K562 (cell line): ENCODE results near the gene PIH1D1. TPM values are rescaled to one million over a fixed set of nuclear protein-coding genes. Genes with fewer than 3 reads are reported as not detected.

Experiments
- BCL6 ChIP-seq: fragments of 250-450 bp; sonication (Bioruptor Pico); IDR thresholded peaks from 2 replicates; pipeline ENCODE4 v1.4.0; 2020
- BCOR ChIP-seq: fragments of 450-650 bp; IDR thresholded peaks from 2 replicates; pipeline ENCODE4 v1.6.1; 2016
- CAMTA2 ChIP-seq: fragments of 250-450 bp; sonication (Bioruptor Pico); conservative IDR thresholded peaks from 2 replicates; pipeline ENCODE4 v1.5.1; 2022
- GTF2A2 ChIP-seq: IDR thresholded peaks from 2 replicates; pipeline ENCODE4 v1.6.1; 2016; ENCODE audit warnings: mild to moderate bottlenecking, missing genetic modification characterization, missing compliant biosample characterization
- ILK ChIP-seq: fragments of 450-650 bp; IDR thresholded peaks from 2 replicates; pipeline ENCODE4 v1.6.1; 2016; ENCODE audit warnings: missing genetic modification characterization, low read depth, mild to moderate bottlenecking, missing compliant biosample characterization, moderate library complexity, borderline replicate concordance
- KAT2B ChIP-seq: IDR thresholded peaks from one replicate; pipeline ENCODE4 v1.6.1; 2012; ENCODE audit warnings: low read depth, mild to moderate bottlenecking, control low read depth, inconsistent platforms, low read length, moderate library complexity
- MECOM ChIP-seq: fragments of 250-450 bp; sonication (Bioruptor Pico); IDR thresholded peaks from 2 replicates; pipeline ENCODE4 v1.8.0; 2022; ENCODE audit warnings: inconsistent platforms
- MYBL2 ChIP-seq, 2 experiments: fragments of 450-650 bp in 1 of 2; sonication (generic) in 1 of 2; formaldehyde crosslinking in 1 of 2; IDR thresholded peaks; 2 replicates each; pipeline versions ENCODE4 v1.6.1 to v1.8.1; 2017 to 2022; ENCODE audit warnings: borderline replicate concordance in 1 of 2, inconsistent platforms in 1 of 2, low read depth in 1 of 2, mild to moderate bottlenecking in 1 of 2, missing genetic modification reagents in 1 of 2, moderate library complexity in 1 of 2
- NCOR1 ChIP-seq: fragments of 450-650 bp; IDR thresholded peaks from 2 replicates; pipeline ENCODE4 v1.6.1; 2016; ENCODE audit warnings: mild to moderate bottlenecking, moderate library complexity
- RFX1 ChIP-seq: fragments of 450-650 bp; IDR thresholded peaks from 2 replicates; pipeline ENCODE4 v1.6.1; 2016; ENCODE audit warnings: mild to moderate bottlenecking, moderate library complexity
- SMAD3 ChIP-seq: fragments of 450-650 bp; formaldehyde crosslinking; conservative IDR thresholded peaks from 2 replicates; pipeline ENCODE4 v1.4.0; 2020; ENCODE audit warnings: mild to moderate bottlenecking
- SPI1 ChIP-seq: IDR thresholded peaks from 2 replicates; pipeline ENCODE4 v1.6.1; 2011; ENCODE audit warnings: low read depth, low read length, control low read depth, borderline replicate concordance
- STAT5A ChIP-seq: IDR thresholded peaks from 2 replicates; pipeline ENCODE4 v1.6.1; 2012; ENCODE audit warnings: low read length, inconsistent platforms, borderline replicate concordance
- TAF1 ChIP-seq: IDR thresholded peaks from 2 replicates; pipeline ENCODE4 v1.6.1; 2011; ENCODE audit warnings: mild to moderate bottlenecking, low read length, moderate library complexity; ENCODE audit not compliant: insufficient read depth, control insufficient read depth, severe bottlenecking; ENCODE audit errors: extremely low read depth
- UBTF ChIP-seq, 2 experiments: IDR thresholded peaks; 2 replicates each; pipeline ENCODE4 v1.6.1; 2012; ENCODE audit warnings: improper control_type of control experiment in 2 of 2, low read depth in 2 of 2, low read length in 2 of 2, borderline replicate concordance in 1 of 2
- ZC3H8 ChIP-seq: fragments of 450-650 bp; IDR thresholded peaks from 2 replicates; pipeline ENCODE4 v1.6.1; 2017
- ZNF124 ChIP-seq: sonication (generic); formaldehyde crosslinking; IDR thresholded peaks from 2 replicates; pipeline ENCODE4 v1.8.1; 2022; ENCODE audit warnings: missing genetic modification reagents
- ZNF253 ChIP-seq: fragments of 250-450 bp; sonication (Bioruptor Pico); conservative IDR thresholded peaks from 2 replicates; pipeline ENCODE4 v1.6.1; 2021; ENCODE audit warnings: mild to moderate bottlenecking
- ZNF589 ChIP-seq: fragments of 200-800 bp; sonication (Bioruptor generic); IDR thresholded peaks from 2 replicates; pipeline ENCODE4 v1.6.1; 2016; ENCODE audit warnings: low read depth, missing genetic modification characterization, missing compliant biosample characterization
- polyA plus RNA-seq, 8 experiments: library from polyadenylated mRNA; depleted of rRNA in 4 of 8; stranded (reverse) in 5 of 8; unstranded in 3 of 8; fragments of >200 nt; fragmentation: Nextera tagmentation in 2 of 8; fragmentation: Illumina TruSeq in 1 of 8; extraction: Ambion mirVana in 2 of 8; extraction: Trizol in 1 of 8; gene quantifications; 2 replicates each; pipeline versions ENCODE4 v1.2.1 to v1.2.3, GENCODE V29; 2011 to 2014; ENCODE audit warnings: inconsistent platforms in 1 of 8, missing spikeins in 1 of 8
- total RNA-seq, 7 experiments: library from RNA; depleted of rRNA in 6 of 7; stranded (reverse); fragments of >200 nt in 6 of 7; fragmentation: Illumina TruSeq in 2 of 7; extraction: Trizol in 2 of 7; gene quantifications; 2 replicates each; pipeline versions ENCODE4 v1.2.1 to v1.2.3, GENCODE V29; 2011 to 2021; ENCODE audit warnings: low replicate concordance in 1 of 7
- TF ChIP-seq, protein P1 (sequence below): IDR thresholded peaks from 2 replicates; pipeline ENCODE4 v1.6.1; 2016; ENCODE audit warnings: missing genetic modification characterization, missing compliant biosample characterization
- TF ChIP-seq, protein P2 (sequence below): fragments of 450-650 bp; IDR thresholded peaks from 2 replicates; pipeline ENCODE4 v1.6.1; 2017; ENCODE audit warnings: antibody characterized with exemption
- TF ChIP-seq, protein P3 (sequence below): fragments of 450-650 bp; IDR thresholded peaks from 2 replicates; pipeline ENCODE4 v1.6.1; 2016; ENCODE audit warnings: antibody characterized with exemption

The PIH1D1 gene
- total and polyA plus RNA-seq, 9 of the 15 experiments (the other 6 are each of a cell fraction or from before 2014, with no cell fraction given) = 26.5 to 224 (median 137) TPM

- no peak for TF ChIP-seq KAT2B
- TF ChIP-seq, protein P1, sequence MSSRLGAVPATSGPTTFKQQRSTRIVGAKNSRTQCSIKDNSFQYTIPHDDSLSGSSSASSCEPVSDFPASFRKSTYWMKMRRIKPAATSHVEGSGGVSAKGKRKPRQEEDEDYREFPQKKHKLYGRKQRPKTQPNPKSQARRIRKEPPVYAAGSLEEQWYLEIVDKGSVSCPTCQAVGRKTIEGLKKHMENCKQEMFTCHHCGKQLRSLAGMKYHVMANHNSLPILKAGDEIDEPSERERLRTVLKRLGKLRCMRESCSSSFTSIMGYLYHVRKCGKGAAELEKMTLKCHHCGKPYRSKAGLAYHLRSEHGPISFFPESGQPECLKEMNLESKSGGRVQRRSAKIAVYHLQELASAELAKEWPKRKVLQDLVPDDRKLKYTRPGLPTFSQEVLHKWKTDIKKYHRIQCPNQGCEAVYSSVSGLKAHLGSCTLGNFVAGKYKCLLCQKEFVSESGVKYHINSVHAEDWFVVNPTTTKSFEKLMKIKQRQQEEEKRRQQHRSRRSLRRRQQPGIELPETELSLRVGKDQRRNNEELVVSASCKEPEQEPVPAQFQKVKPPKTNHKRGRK (tag) = no peak
- TF ChIP-seq BCL6 (CRISPR knock-in tag) = no peak
- no peak for TF ChIP-seq TAF1
- no peak for TF ChIP-seq ZNF253 (CRISPR knock-in tag)
- 0 out of 4 replicates have a peak, but pooled peaks of 1 of the 2 experiments have one; percentile 8 for TF ChIP-seq UBTF (IDR thresholded peaks at IDR 0.05; ENCODE audit: borderline replicate concordance in 1 of 2, low read depth in 2 of 2, low read length in 2 of 2)
- no peak for TF ChIP-seq ILK (tag)
- no peak for TF ChIP-seq ZC3H8
- no peak for TF ChIP-seq ZNF589 (CRISPR knock-in tag)
- no peak for TF ChIP-seq SPI1
- no peak for TF ChIP-seq ZNF124
- TF ChIP-seq STAT5A = no peak
- TF ChIP-seq BCOR = no peak
- TF ChIP-seq MYBL2 (IDR thresholded peaks at IDR 0.05; ENCODE audit: low read depth) = no peak
- TF ChIP-seq MYBL2 (CRISPR knock-in tag; IDR thresholded peaks at IDR 0.05; ENCODE audit: borderline replicate concordance) = no peak
- no peak for TF ChIP-seq MECOM
- TF ChIP-seq, protein P2, sequence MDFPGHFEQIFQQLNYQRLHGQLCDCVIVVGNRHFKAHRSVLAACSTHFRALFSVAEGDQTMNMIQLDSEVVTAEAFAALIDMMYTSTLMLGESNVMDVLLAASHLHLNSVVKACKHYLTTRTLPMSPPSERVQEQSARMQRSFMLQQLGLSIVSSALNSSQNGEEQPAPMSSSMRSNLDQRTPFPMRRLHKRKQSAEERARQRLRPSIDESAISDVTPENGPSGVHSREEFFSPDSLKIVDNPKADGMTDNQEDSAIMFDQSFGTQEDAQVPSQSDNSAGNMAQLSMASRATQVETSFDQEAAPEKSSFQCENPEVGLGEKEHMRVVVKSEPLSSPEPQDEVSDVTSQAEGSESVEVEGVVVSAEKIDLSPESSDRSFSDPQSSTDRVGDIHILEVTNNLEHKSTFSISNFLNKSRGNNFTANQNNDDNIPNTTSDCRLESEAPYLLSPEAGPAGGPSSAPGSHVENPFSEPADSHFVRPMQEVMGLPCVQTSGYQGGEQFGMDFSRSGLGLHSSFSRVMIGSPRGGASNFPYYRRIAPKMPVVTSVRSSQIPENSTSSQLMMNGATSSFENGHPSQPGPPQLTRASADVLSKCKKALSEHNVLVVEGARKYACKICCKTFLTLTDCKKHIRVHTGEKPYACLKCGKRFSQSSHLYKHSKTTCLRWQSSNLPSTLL = peak; percentile 37; the same call in 1 of the 2 replicates
- no peak for TF ChIP-seq GTF2A2 (tag)
- TF ChIP-seq, protein P3, sequence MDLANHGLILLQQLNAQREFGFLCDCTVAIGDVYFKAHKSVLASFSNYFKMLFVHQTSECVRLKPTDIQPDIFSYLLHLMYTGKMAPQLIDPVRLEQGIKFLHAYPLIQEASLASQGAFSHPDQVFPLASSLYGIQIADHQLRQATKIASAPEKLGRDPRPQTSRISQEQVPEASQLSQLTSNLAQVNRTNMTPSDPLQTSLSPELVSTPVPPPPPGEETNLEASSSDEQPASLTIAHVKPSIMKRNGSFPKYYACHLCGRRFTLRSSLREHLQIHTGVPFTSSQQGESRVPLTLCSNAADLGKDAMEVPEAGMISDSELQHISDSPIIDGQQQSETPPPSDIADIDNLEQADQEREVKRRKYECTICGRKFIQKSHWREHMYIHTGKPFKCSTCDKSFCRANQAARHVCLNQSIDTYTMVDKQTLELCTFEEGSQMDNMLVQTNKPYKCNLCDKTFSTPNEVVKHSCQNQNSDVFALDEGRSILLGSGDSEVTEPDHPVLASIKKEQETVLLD = no peak; the same call in 1 of the 2 replicates
- no peak for TF ChIP-seq NCOR1
- TF ChIP-seq CAMTA2 (CRISPR knock-in tag) = no peak
- TF ChIP-seq SMAD3 (CRISPR knock-in tag) = no peak
- TF ChIP-seq RFX1 = no peak
Observed at GRCh38 chr19:49442771-49443365, 8.7 kb downstream of the PIH1D1 start (continued).
